HG02642 (cell line): ENCODE results near the gene HID1.
"Not testable (repeated sequence)": the region's sequence is repeated elsewhere in the genome, so short reads cannot be mapped to it uniquely, and the experiment has no call there.

ENCODE experiments used
- ATAC-seq: cut with Tn5 transposase; IDR thresholded peaks from one replicate; pipeline ENCODE4 v1.9.1; 2021; ENCODE audit warnings: mild to moderate bottlenecking; ENCODE audit not compliant: unreplicated experiment, poor library complexity

HID1 gene

GRCh38 chr17:75001915-75002843 lies 29.6 kb upstream of the HID1 start:
- no peak for ATAC-seq

GRCh38 chr17:74999523-74999922 lies 27.0 kb upstream of the HID1 start:
- ATAC-seq, result no peak

- ATAC-seq, result no peak
These were observed 26.2 kb upstream of the HID1 start for GRCh38 chr17:74998783-74999182.

GRCh38 chr17:74995847-74996246 lies 23.3 kb upstream of the HID1 start:
- no peak for ATAC-seq

GRCh38 chr17:74994440-74994839 lies 21.9 kb upstream of the HID1 start:
- no peak for ATAC-seq

- no peak for ATAC-seq
These were observed 19.7 kb upstream of the HID1 start for GRCh38 chr17:74992223-74992622.

GRCh38 chr17:74990581-74991105 lies 18.1 kb upstream of the HID1 start:
- ATAC-seq, result no peak

GRCh38 chr17:74987909-74988711 lies 15.6 kb upstream of the HID1 start:
- peak; percentile 42 for ATAC-seq

GRCh38 chr17:74987418-74987908 lies 14.9 kb upstream of the HID1 start, which contains the start of gene CDR2L:
CDR2L (plus strand) TSS chr17:74987632; CDS start chr17:74988044, 412 bp downstream.
- ATAC-seq, result peak; percentile 93

GRCh38 chr17:74986206-74986576 lies 13.6 kb upstream of the HID1 start:
- no peak for ATAC-seq

- ATAC-seq, result not testable (repeated sequence)
These were observed 10.2 kb upstream of the HID1 start for GRCh38 chr17:74982663-74983313.

GRCh38 chr17:74981979-74982662 lies 9.6 kb upstream of the HID1 start:
- ATAC-seq, result peak; percentile 56

GRCh38 chr17:74981318-74981978 lies 8.9 kb upstream of the HID1 start:
- no peak for ATAC-seq

GRCh38 chr17:74979408-74980146 lies 7.0 kb upstream of the HID1 start:
- ATAC-seq, result no peak

- no peak for ATAC-seq
These were observed 5.7 kb upstream of the HID1 start for GRCh38 chr17:74978240-74978639.

- no peak for ATAC-seq
These were observed 5.2 kb upstream of the HID1 start for GRCh38 chr17:74977802-74978201.

GRCh38 chr17:74975943-74976342 lies 3.4 kb upstream of the HID1 start:
- no peak for ATAC-seq

GRCh38 chr17:74972973-74973328 lies 392 bp upstream of the HID1 start:
- ATAC-seq, result no peak

GRCh38 chr17:74971842-74972106 lies 785 bp downstream of the HID1 start:
- ATAC-seq, result no peak
